IMR-90 (cell line): Measurements from ENCODE around the gene TBCE. TPM values are rescaled to one million over a fixed set of nuclear protein-coding genes. Genes with fewer than 3 reads are reported as not detected.

Experiments used
- ATAC-seq: fragments of 200-7000 bp; cut with Tn5 transposase; 2 replicates; pipeline ENCODE4 v1.9.1; 2020; ENCODE audit warnings: low read depth, mild to moderate bottlenecking, moderate library complexity
- BruUV-seq: library from RNA; stranded (reverse); fragments of 400-500 nt; replicated peaks from 2 replicates; lab custom pipeline; 2021; lab: Mats Ljungman, UMichigan
- CTCF ChIA-PET: fragments of 300-600 bp; formaldehyde crosslinking; extraction: SDS; loops from one replicate; lab custom pipeline; 2021; ENCODE audit warnings: antibody characterized with exemption; lab: Yijun Ruan, JAX
- POLR2A ChIA-PET: fragments of 300-600 bp; sonication (Branson Sonifier 250); formaldehyde crosslinking; loops from one replicate; lab custom pipeline; 2022; ENCODE audit warnings: antibody characterized with exemption; ENCODE audit not compliant: unreplicated experiment; lab: Charles Lee
- DNase-seq: peaks from one replicate; pipeline ENCODE4 v3.0.0; 2013
- H2AFZ ChIP-seq: replicated peaks from 2 replicates; pipeline ENCODE3; 2013; ENCODE audit warnings: low read length, mild to moderate bottlenecking; ENCODE audit not compliant: poor library complexity
- H2AK5ac ChIP-seq: 2 replicates; pipeline ENCODE4 v1.6.1; 2013; ENCODE audit warnings: low read depth, low read length, inconsistent platforms
- H2AK9ac ChIP-seq: replicated peaks from 2 replicates; pipeline ENCODE3; 2013; ENCODE audit warnings: mild to moderate bottlenecking, low read depth, low read length, moderate library complexity; ENCODE audit not compliant: poor library complexity
- H2BK120ac ChIP-seq: 2 replicates; pipeline ENCODE4 v1.6.1; 2013; ENCODE audit warnings: low read depth, low read length, inconsistent platforms
- H2BK15ac ChIP-seq: 3 replicates; pipeline ENCODE4 v1.6.1; 2013; ENCODE audit warnings: low read depth, low read length, inconsistent platforms
- H2BK20ac ChIP-seq: 2 replicates; pipeline ENCODE4 v1.6.1; 2013; ENCODE audit warnings: low read depth, mild to moderate bottlenecking, inconsistent platforms, low read length, moderate library complexity
- H2BK5ac ChIP-seq: 2 replicates; pipeline ENCODE4 v1.6.1; 2013; ENCODE audit warnings: mild to moderate bottlenecking, low read depth, low read length, inconsistent platforms; ENCODE audit not compliant: poor library complexity, severe bottlenecking
- H3K14ac ChIP-seq: replicated peaks from 2 replicates; pipeline ENCODE4 v1.6.1; 2013; ENCODE audit warnings: low read depth, low read length, inconsistent platforms
- H3K18ac ChIP-seq: 2 replicates; pipeline ENCODE4 v1.6.1; 2013; ENCODE audit warnings: low read depth, low read length, control low read depth
- H3K23ac ChIP-seq: 2 replicates; pipeline ENCODE4 v1.6.1; 2013; ENCODE audit warnings: low read depth, low read length, inconsistent platforms
- H3K27ac ChIP-seq: 2 replicates; pipeline ENCODE4 v1.5.1; 2013; ENCODE audit warnings: mild to moderate bottlenecking, control low read depth, low read length; ENCODE audit not compliant: insufficient read depth
- H3K27me3 ChIP-seq: 2 replicates; pipeline ENCODE4 v1.6.1; 2013; ENCODE audit warnings: low read length; ENCODE audit not compliant: control insufficient read depth, insufficient read depth
- H3K36me3 ChIP-seq: 2 replicates; pipeline ENCODE4 v1.6.1; 2013; ENCODE audit warnings: low read length, mixed read lengths; ENCODE audit not compliant: control insufficient read depth, insufficient read depth
- H3K4ac ChIP-seq: 2 replicates; pipeline ENCODE4 v1.6.1; 2013; ENCODE audit warnings: low read depth, low read length, inconsistent platforms
- H3K4me1 ChIP-seq: 2 replicates; pipeline ENCODE4 v1.6.1; 2013; ENCODE audit warnings: low read length, mixed read lengths; ENCODE audit not compliant: control insufficient read depth, insufficient read depth
- H3K4me2 ChIP-seq: 2 replicates; pipeline ENCODE4 v1.6.1; 2013; ENCODE audit warnings: low read depth, mild to moderate bottlenecking, control low read depth, low read length, moderate library complexity
- H3K4me3 ChIP-seq: 2 replicates; pipeline ENCODE4 v1.5.1; 2013; ENCODE audit warnings: low read depth, mild to moderate bottlenecking, control low read depth, low read length, moderate library complexity; ENCODE audit not compliant: insufficient read depth
- H3K56ac ChIP-seq: 2 replicates; pipeline ENCODE4 v1.6.1; 2013; ENCODE audit warnings: low read length, inconsistent platforms; ENCODE audit not compliant: insufficient read depth; ENCODE audit errors: extremely low read depth
- H3K79me1 ChIP-seq, 2 experiments: 2 replicates each; pipeline ENCODE4 v1.6.1; 2013; ENCODE audit warnings: low read length in 2 of 2, inconsistent platforms in 1 of 2, low read depth in 1 of 2
- H3K9ac ChIP-seq: 2 replicates; pipeline ENCODE4 v1.6.1; 2013; ENCODE audit warnings: low read depth, low read length, control low read depth
- H3K9me1 ChIP-seq: 2 replicates; pipeline ENCODE4 v1.6.1; 2013; ENCODE audit warnings: low read length, inconsistent platforms; ENCODE audit not compliant: insufficient read depth
- H3K9me3 ChIP-seq: 2 replicates; pipeline ENCODE4 v1.6.1; 2013; ENCODE audit warnings: low read length; ENCODE audit not compliant: control insufficient read depth, insufficient read depth
- H4K20me1 ChIP-seq: 2 replicates; pipeline ENCODE4 v1.6.1; 2013; ENCODE audit warnings: low read length, inconsistent platforms; ENCODE audit not compliant: insufficient read depth
- H4K5ac ChIP-seq: 2 replicates; pipeline ENCODE4 v1.6.1; 2013; ENCODE audit warnings: mild to moderate bottlenecking, low read depth, low read length, control low read depth
- H4K8ac ChIP-seq, 2 experiments: 2 replicates each; pipeline ENCODE4 v1.6.1; 2013; ENCODE audit warnings: low read depth in 2 of 2, low read length in 2 of 2, control low read depth in 1 of 2, inconsistent platforms in 1 of 2
- H4K91ac ChIP-seq: 2 replicates; pipeline ENCODE4 v1.6.1; 2013; ENCODE audit warnings: low read depth, low read length, inconsistent platforms; ENCODE audit not compliant: insufficient read depth
- CHD1 ChIP-seq: IDR thresholded peaks from 2 replicates; pipeline ENCODE4 v1.6.1; 2012; ENCODE audit warnings: low read depth, low read length, improper control_type of control experiment
- MAZ ChIP-seq: IDR thresholded peaks from 2 replicates; pipeline ENCODE4 v1.6.1; 2012; ENCODE audit warnings: low read depth, mild to moderate bottlenecking, low read length, improper control_type of control experiment, moderate library complexity, borderline replicate concordance
- NFE2L2 ChIP-seq: fragments of 150-350 bp; IDR thresholded peaks from 2 replicates; pipeline ENCODE4 v1.6.1; 2016; ENCODE audit warnings: low read depth, mild to moderate bottlenecking, low read length
- RCOR1 ChIP-seq: IDR thresholded peaks from 2 replicates; pipeline ENCODE4 v1.6.1; 2012; ENCODE audit warnings: mild to moderate bottlenecking, low read length, improper control_type of control experiment; ENCODE audit not compliant: insufficient replicate concordance
- RFX5 ChIP-seq: IDR thresholded peaks from 2 replicates; pipeline ENCODE4 v1.8.0; 2012; ENCODE audit warnings: low read depth, mild to moderate bottlenecking, low read length, moderate library complexity
- WGBS, 2 experiments: methylation state at CpG; one replicate each; pipeline versions ENCODE4 v1.1.5 to v1.1.7; 2013; ENCODE audit warnings: missing lambda C conversion rate in 2 of 2; ENCODE audit not compliant: insufficient read length in 1 of 2; ENCODE audit errors: extremely low coverage in 2 of 2; 5-methylcytosine and 5-hydroxymethylcytosine counted together
- dilution Hi-C: fragments of 300-500 bp; cut with HindIII; formaldehyde crosslinking; loops from one replicate; pipeline ENCODE4 v1.14.3; 2018; ENCODE audit warnings: low sequenced_read_pairs; ENCODE audit not compliant: unreplicated experiment
- in situ Hi-C: fragments of 300-500 bp; cut with MboI; formaldehyde crosslinking; loops from 3 replicates; pipeline ENCODE4 v1.14.3; 2019; ENCODE audit warnings: low sequenced_read_pairs, inconsistent platforms, mixed read lengths
- intact Hi-C: fragments of 100-400 bp; cut with micrococcal nuclease; formaldehyde crosslinking; loops from 2 replicates; pipeline ENCODE4 v1.10.0; 2022
- polyA plus RNA-seq, 3 experiments: library from polyadenylated mRNA; depleted of rRNA; stranded (reverse); fragments of >200 nt; gene quantifications; 2 replicates each; pipeline ENCODE4 v1.2.3, GENCODE V29; 2012; ENCODE audit warnings: low replicate concordance in 1 of 3
- total RNA-seq: library from RNA; depleted of rRNA; stranded (reverse); fragments of >200 nt; gene quantifications from 2 replicates; pipeline ENCODE4 v1.2.3, GENCODE V29; 2012

The TBCE gene
- total and polyA plus RNA-seq, 2 of the 4 experiments (the other 2 are of a cell fraction): 25.3 to 26.7 TPM

DNA sequence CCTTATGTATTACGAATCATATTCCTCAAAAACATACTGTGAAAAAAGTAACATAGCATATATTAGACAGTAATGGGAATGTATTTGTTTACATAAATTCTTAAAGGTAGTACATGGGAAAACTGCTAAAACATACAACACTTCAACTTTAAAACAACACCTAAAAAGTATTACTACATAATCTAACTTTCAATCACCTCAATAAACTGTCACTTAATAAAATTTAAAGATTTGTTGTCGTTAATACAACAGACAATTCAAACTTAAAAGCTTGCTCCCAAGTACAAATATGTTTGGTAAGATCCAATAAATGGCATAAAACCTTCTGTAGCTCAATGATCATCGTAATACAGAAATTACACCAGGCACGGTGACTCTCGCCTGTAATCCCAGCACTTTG, 42.9 kb upstream of the TBCE start:
- Histone ChIP-seq H3K4me3 (no peak overlapping the region), H2AK5ac (no peak overlapping the region), H3K4ac (no peak overlapping the region), H2AFZ (no peak overlapping the region), H3K9me1 (peaks cover 4% of the 10 kb centered on the region; the same call in 1 of the 2 replicates), H2BK15ac (no peak overlapping the region), H3K79me1 (peaks cover 0 to 39% of the 10 kb centered on the region in 2 experiments; a peak in 3 of 4 replicates), H2AK9ac (no peak overlapping the region), H4K20me1 (peaks cover 77% of the 10 kb centered on the region), H3K9me3 (no peaks in the 10 kb centered on the region), H3K4me1 (no peaks in the 10 kb centered on the region), H4K5ac (no peak overlapping the region), H2BK120ac (no peak overlapping the region), H3K9ac (no peak overlapping the region), H3K27me3 (no peaks in the 10 kb centered on the region), H3K14ac (no peak overlapping the region), H3K56ac (no peak overlapping the region), H2BK5ac (no peak overlapping the region), H3K36me3 (peaks cover 1% of the 10 kb centered on the region), H3K23ac (no peak overlapping the region), H3K4me2 (peak overlapping the region; percentile 23; the same call in 1 of the 2 replicates), H4K8ac (no peak overlapping the region), H3K27ac (no peak overlapping the region), H3K18ac (no peak overlapping the region), H4K91ac (no peak overlapping the region), H2BK20ac (no peak overlapping the region)
- TF ChIP-seq MAZ (no peak), CHD1 (no peak), NFE2L2 (no peak), RFX5 (no peak), RCOR1 (no peak)
- dilution Hi-C loops (no loop called here), in situ Hi-C loops (no loop called here), intact Hi-C loops (no loop called here)
- ATAC-seq: no peak
- no TSS peak for BruUV-seq
- no peak for DNase-seq
- POLR2A ChIA-PET: no interaction called here
- WGBS, 2 experiments: no CpG with 5 or more reads among the region's 5 CpGs
- CTCF ChIA-PET: no interaction called here
